MM.1S (cell line): Measurements from ENCODE around the gene PRKCH.
A peak's percentile ranks its signal among the peaks of the same experiment; 100 is the strongest.

Source experiments
- DNase-seq: peaks from one replicate; pipeline ENCODE4 v3.0.0-alpha.2; 2015
- H2AFZ ChIP-seq: fragments of 300-600 bp; sonication (generic); 2 replicates; pipeline ENCODE4 v1.6.0; 2016; ENCODE audit warnings: antibody characterized with exemption, low read length
- H3F3A ChIP-seq: fragments of 300-600 bp; sonication (generic); 2 replicates; pipeline ENCODE4 v1.6.1; 2016; ENCODE audit warnings: mild to moderate bottlenecking, antibody characterized with exemption, low read length, moderate library complexity, mixed read lengths; ENCODE audit not compliant: insufficient read depth
- H3K27ac ChIP-seq: fragments of 300-600 bp; sonication (generic); 2 replicates; pipeline ENCODE4 v1.5.1; 2016; ENCODE audit warnings: mild to moderate bottlenecking, low read length
- H3K27me3 ChIP-seq: fragments of 300-600 bp; sonication (generic); replicated peaks from 2 replicates; pipeline ENCODE4 v1.6.0; 2016; ENCODE audit warnings: low read length; ENCODE audit not compliant: insufficient read depth
- H3K36me3 ChIP-seq: fragments of 300-600 bp; sonication (generic); replicated peaks from 2 replicates; pipeline ENCODE4 v1.6.1; 2016; ENCODE audit warnings: mild to moderate bottlenecking, low read length, mixed read lengths; ENCODE audit not compliant: insufficient read depth
- H3K4me1 ChIP-seq: fragments of 300-600 bp; sonication (generic); 2 replicates; pipeline ENCODE4 v1.6.1; 2016; ENCODE audit warnings: low read length, mixed read lengths
- H3K4me2 ChIP-seq: fragments of 300-600 bp; sonication (generic); 2 replicates; pipeline ENCODE4 v1.6.0; 2016; ENCODE audit warnings: low read depth, low read length
- H3K4me3 ChIP-seq: fragments of 300-600 bp; sonication (generic); 2 replicates; pipeline ENCODE4 v1.5.1; 2016; ENCODE audit warnings: low read length, mixed read lengths
- H3K79me2 ChIP-seq: fragments of 300-600 bp; sonication (generic); 2 replicates; pipeline ENCODE4 v1.6.1; 2016; ENCODE audit warnings: mixed run types, low read length, mixed read lengths
- H3K9ac ChIP-seq: fragments of 300-600 bp; sonication (generic); 2 replicates; pipeline ENCODE4 v1.6.1; 2016; ENCODE audit warnings: low read length, mixed read lengths
- H3K9me2 ChIP-seq: fragments of 300-600 bp; sonication (generic); replicated peaks from 2 replicates; pipeline ENCODE4 v1.6.1; 2016; ENCODE audit warnings: mild to moderate bottlenecking, low read length, mixed read lengths; ENCODE audit not compliant: insufficient read depth
- H3K9me3 ChIP-seq: fragments of 300-600 bp; sonication (generic); replicated peaks from 2 replicates; pipeline ENCODE4 v1.6.1; 2016; ENCODE audit warnings: mild to moderate bottlenecking, low read length, mixed read lengths; ENCODE audit not compliant: insufficient read depth
- H4K20me1 ChIP-seq: fragments of 300-600 bp; sonication (generic); 2 replicates; pipeline ENCODE4 v1.6.1; 2016; ENCODE audit warnings: mild to moderate bottlenecking, low read length, moderate library complexity, mixed read lengths; ENCODE audit not compliant: insufficient read depth
- CTCF ChIP-seq: fragments of 300-600 bp; sonication (generic); IDR thresholded peaks from 2 replicates; pipeline ENCODE4 v1.5.1; 2016; ENCODE audit warnings: antibody characterized with exemption, low read length, mixed read lengths
- EZH2 ChIP-seq: fragments of 300-600 bp; sonication (generic); optimal IDR thresholded peaks from 2 replicates; pipeline ENCODE3; 2017; ENCODE audit warnings: low read depth, mild to moderate bottlenecking, antibody characterized with exemption, low read length, mixed read lengths
- EZH2phosphoT487 ChIP-seq: fragments of 300-600 bp; sonication (generic); IDR thresholded peaks from 2 replicates; pipeline ENCODE4 v1.6.1; 2018; ENCODE audit warnings: antibody characterized with exemption, low read length

PRKCH gene

GRCh38 chr14:61598980-61599379, 277.6 kb downstream of the PRKCH start:
- H3K9ac ChIP-seq: no peak overlapping the region; the same call in 1 of the 2 replicates
- H3K4me1 ChIP-seq: peaks cover 9% of the 10 kb centered on the region
- no peak overlapping the region for H2AFZ ChIP-seq
- H3K27me3 ChIP-seq: no peaks in the 10 kb centered on the region
- H3K27ac ChIP-seq: peak overlapping the region; percentile 66
- DNase-seq: peak; percentile 65
- no peaks in the 10 kb centered on the region for H4K20me1 ChIP-seq
- no peaks in the 10 kb centered on the region for H3K36me3 ChIP-seq
- H3K79me2 ChIP-seq: no peaks in the 10 kb centered on the region
- no peak for TF ChIP-seq CTCF
- TF ChIP-seq EZH2: no peak
- no peak for TF ChIP-seq EZH2phosphoT487
- H3K4me3 ChIP-seq: no peak overlapping the region
- no peaks in the 10 kb centered on the region for H3K9me2 ChIP-seq
- peak overlapping the region; percentile 8; the same call in 1 of the 2 replicates for H3K4me2 ChIP-seq
- H3K9me3 ChIP-seq: no peaks in the 10 kb centered on the region
- H3F3A ChIP-seq: 0 out of 2 replicates have a peak, but pooled peaks cover 7% of the 10 kb centered on the region

GRCh38 chr14:61599942-61600341, 278.6 kb downstream of the PRKCH start:
- H3K27ac ChIP-seq: no peak overlapping the region

More at GRCh38 chr14:61599942-61600341, 278.6 kb downstream of the PRKCH start:
- Histone ChIP-seq H2AFZ (no peak overlapping the region), H3K4me2 (no peak overlapping the region), H4K20me1 (no peaks in the 10 kb centered on the region), H3K9me3 (no peaks in the 10 kb centered on the region), H3K4me1 (peaks cover 9% of the 10 kb centered on the region), H3K4me3 (no peak overlapping the region), H3K27me3 (no peaks in the 10 kb centered on the region), H3K9ac (no peak overlapping the region), H3K79me2 (no peaks in the 10 kb centered on the region), H3K36me3 (no peaks in the 10 kb centered on the region), H3F3A (0 out of 2 replicates have a peak, but pooled peaks cover 7% of the 10 kb centered on the region), H3K9me2 (no peaks in the 10 kb centered on the region)
- no peak for DNase-seq
- TF ChIP-seq EZH2: no peak
- TF ChIP-seq CTCF: no peak
- no peak for TF ChIP-seq EZH2phosphoT487
